Measurements from ENCODE around the gene IAPP. TPM values are rescaled to one million over a fixed set of nuclear protein-coding genes. Genes with fewer than 3 reads are reported as not detected.

Gene IAPP
- total RNA-seq, 1 donor from 2014 or later = not detected

GRCh38 chr12:21334771-21335325 is 37.9 kb upstream of the IAPP start, which contains the start of gene SLCO1A2:
Gene SLCO1A2 (minus strand): TSS chr12:21334917. CDS start chr12:21334647, 270 bp downstream.
- peaks cover 5% of the 10 kb centered on the region for H3K36me3 Mint-ChIP-seq
- no peak for TF ChIP-seq CTCF (IDR thresholded peaks at IDR 0.05; ENCODE audit: unreplicated experiment)
- peaks cover 27% of the 10 kb centered on the region for H3K9me3 Mint-ChIP-seq
- H3K4me1 Mint-ChIP-seq = no peaks in the 10 kb centered on the region
- H3K4me3 Mint-ChIP-seq = no peak within 1 kb of the TSS
- DNase-seq (ENCODE audit: low spot score in 2 of 2, unreplicated experiment in 2 of 2) = no peak
- no peak within 1 kb of the TSS for H3K27ac Mint-ChIP-seq
- H3K27me3 Mint-ChIP-seq (ENCODE audit: low read depth) = no peaks in the 10 kb centered on the region

GRCh38 chr12:21336656-21337055 is 36.0 kb upstream of the IAPP start:
- H3K4me1 Mint-ChIP-seq = no peaks in the 10 kb centered on the region
- TF ChIP-seq CTCF (IDR thresholded peaks at IDR 0.05; ENCODE audit: unreplicated experiment) = no peak
- H3K9me3 Mint-ChIP-seq = peaks cover 17% of the 10 kb centered on the region
- H3K27me3 Mint-ChIP-seq (ENCODE audit: low read depth) = no peaks in the 10 kb centered on the region
- H3K4me3 Mint-ChIP-seq = no peak overlapping the region
- H3K27ac Mint-ChIP-seq = no peak overlapping the region
- no peak for DNase-seq (ENCODE audit: low spot score in 2 of 2, unreplicated experiment in 2 of 2)
- H3K36me3 Mint-ChIP-seq = no peaks in the 10 kb centered on the region

GRCh38 chr12:21337453-21337852 is 35.2 kb upstream of the IAPP start:
- Mint-ChIP-seq H3K27me3 (ENCODE audit: low read depth) (no peaks in the 10 kb centered on the region), H3K4me3 (no peak overlapping the region), H3K27ac (no peak overlapping the region), H3K36me3 (no peaks in the 10 kb centered on the region), H3K9me3 (peaks cover 10% of the 10 kb centered on the region), H3K4me1 (no peaks in the 10 kb centered on the region)
- DNase-seq (ENCODE audit: low spot score in 2 of 2, unreplicated experiment in 2 of 2) = no peak
- no peak for TF ChIP-seq CTCF (IDR thresholded peaks at IDR 0.05; ENCODE audit: unreplicated experiment)

- Mint-ChIP-seq H3K9me3 (peaks cover 7% of the 10 kb centered on the region), H3K4me3 (no peak overlapping the region), H3K36me3 (no peaks in the 10 kb centered on the region), H3K4me1 (no peaks in the 10 kb centered on the region), H3K27me3 (ENCODE audit: low read depth) (no peaks in the 10 kb centered on the region), H3K27ac (no peak overlapping the region)
- TF ChIP-seq CTCF (IDR thresholded peaks at IDR 0.05; ENCODE audit: unreplicated experiment) = no peak
- no peak for DNase-seq (ENCODE audit: low spot score in 2 of 2, unreplicated experiment in 2 of 2)
Measured at GRCh38 chr12:21337959-21338744, 34.5 kb upstream of the IAPP start.

- H3K27ac Mint-ChIP-seq = no peak overlapping the region
- DNase-seq (ENCODE audit: low spot score in 2 of 2, unreplicated experiment in 2 of 2) = no peak
Measured at GRCh38 chr12:21339921-21340320, 32.8 kb upstream of the IAPP start.

More at GRCh38 chr12:21339921-21340320, 32.8 kb upstream of the IAPP start:
- no peaks in the 10 kb centered on the region for H3K27me3 Mint-ChIP-seq (ENCODE audit: low read depth)
- peaks cover 3% of the 10 kb centered on the region for H3K9me3 Mint-ChIP-seq
- H3K36me3 Mint-ChIP-seq = no peaks in the 10 kb centered on the region
- no peaks in the 10 kb centered on the region for H3K4me1 Mint-ChIP-seq
- no peak overlapping the region for H3K4me3 Mint-ChIP-seq
- TF ChIP-seq CTCF (IDR thresholded peaks at IDR 0.05; ENCODE audit: unreplicated experiment) = no peak
